Transverse colon (tissue), 4 donors: Measurements from ENCODE around the gene BCO2. TPM values are rescaled to one million over a fixed set of nuclear protein-coding genes. Genes with fewer than 3 reads are reported as not detected.

Source experiments
- DNase-seq: peaks from one replicate; pipeline ENCODE4 v3.0.0-alpha.2; 2019
- H3K27ac ChIP-seq, 4 donors: fragments of 200-600 bp; sonication (generic); 2 replicates each; pipeline ENCODE4 v1.5.1; 2016 to 2018; ENCODE audit warnings: inconsistent platforms in 4 of 4
- H3K27me3 ChIP-seq: fragments of 200-600 bp; sonication (generic); 2 replicates; pipeline ENCODE4 v1.5.1; 2017; ENCODE audit warnings: inconsistent platforms
- H3K36me3 ChIP-seq, 4 donors: fragments of 200-600 bp; sonication (generic); 2 replicates each; pipeline ENCODE4 v1.5.1; 2017 to 2019; ENCODE audit warnings: inconsistent platforms in 4 of 4
- H3K4me1 ChIP-seq, 4 donors: fragments of 200-600 bp; sonication (generic); 2 replicates each; pipeline ENCODE4 v1.5.1; 2017 to 2020; ENCODE audit warnings: inconsistent platforms in 4 of 4
- H3K4me3 ChIP-seq, 4 donors: fragments of 200-600 bp; sonication (generic); 1 replicate in 1 of 4; 2 replicates in 3 of 4; pipeline versions ENCODE4 v1.5.1 to v1.6.1; 2017 to 2019; ENCODE audit warnings: inconsistent platforms in 4 of 4
- H3K9me3 ChIP-seq, 2 donors: fragments of 200-600 bp; sonication (generic); 2 replicates each; pipeline ENCODE4 v1.5.1; 2017 to 2019; ENCODE audit warnings: inconsistent platforms in 2 of 2
- EP300 ChIP-seq: sonication (generic); formaldehyde crosslinking; IDR thresholded peaks from one replicate; pipeline ENCODE4 v1.6.1; 2017; ENCODE audit warnings: antibody characterized with exemption, low read depth
- POLR2A ChIP-seq: fragments of 450-650 bp; IDR thresholded peaks from one replicate; pipeline ENCODE4 v1.6.1; 2016; ENCODE audit warnings: antibody characterized with exemption, mild to moderate bottlenecking, moderate library complexity
- POLR2AphosphoS5 ChIP-seq, 3 donors: sonication (generic); formaldehyde crosslinking; IDR thresholded peaks; one replicate each; pipeline ENCODE4 v1.6.1; 2016; ENCODE audit warnings: antibody characterized with exemption in 3 of 3
- WGBS, 2 donors: methylation state at CpG; one replicate each; pipeline ENCODE4 v1.1.5; 2018; ENCODE audit warnings: low coverage in 1 of 2; 5-methylcytosine and 5-hydroxymethylcytosine counted together
- in situ Hi-C, 4 donors: fragments of 200-750 bp; cut with MboI; loops; one replicate each; pipeline versions ENCODE4 v1.15.0 to v1.15.1; 2017; ENCODE audit warnings: low sequenced_read_pairs in 3 of 4, low pct_ligation_motif_present in 1 of 4, low pct_unique_long_range_greater_than_20kb in 1 of 4
- intact Hi-C: fragments of 100-400 bp; cut with DNase I; formaldehyde crosslinking; loops from one replicate; pipeline ENCODE4 v1.15.1; 2023; ENCODE audit warnings: low total_unique reads
- total RNA-seq, 4 donors: library from RNA; depleted of rRNA; stranded (reverse); fragments of >200 nt; gene quantifications; one replicate each; pipeline ENCODE4 v1.1.0, GENCODE V29; 2016
- TF ChIP-seq, protein P1 (sequence below), 5 experiments: fragments of 200-600 bp in 3 of 5; fragments of 450-650 bp in 2 of 5; sonication (generic) in 3 of 5; IDR thresholded peaks; 1 replicate in 2 of 5; 2 replicates in 3 of 5; pipeline ENCODE4 v1.5.1; 2016 to 2017; ENCODE audit warnings: antibody characterized with exemption in 5 of 5, inconsistent platforms in 3 of 5, mild to moderate bottlenecking in 2 of 5, moderate library complexity in 1 of 5

The BCO2 gene
- total RNA-seq, 4 donors from 2014 or later: 2.8 to 12.1 (median 4.0) TPM

DNA sequence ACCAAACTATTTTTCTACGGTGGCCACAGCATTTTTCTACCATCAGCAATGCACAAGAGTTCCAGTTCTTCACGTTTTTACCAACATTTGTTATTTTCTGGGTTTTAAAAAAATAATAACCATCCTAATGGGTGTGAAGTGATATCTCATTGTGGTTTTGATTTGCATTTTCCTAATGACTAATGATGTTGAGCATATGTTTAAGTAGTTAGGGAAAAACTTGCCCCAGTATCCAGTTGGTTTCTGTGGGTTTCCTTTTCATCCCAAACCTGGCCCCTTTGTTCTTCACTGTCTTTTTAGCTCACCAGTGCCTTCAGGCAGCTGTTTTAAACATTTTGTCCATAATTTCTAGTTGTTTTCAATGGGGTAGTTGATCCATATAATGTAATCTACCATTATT lies 36.2 kb downstream of the BCO2 start:
- TF ChIP-seq POLR2A (no peak), POLR2AphosphoS5 (IDR thresholded peaks at IDR 0.05) (no peak)
- TF ChIP-seq, protein P1, sequence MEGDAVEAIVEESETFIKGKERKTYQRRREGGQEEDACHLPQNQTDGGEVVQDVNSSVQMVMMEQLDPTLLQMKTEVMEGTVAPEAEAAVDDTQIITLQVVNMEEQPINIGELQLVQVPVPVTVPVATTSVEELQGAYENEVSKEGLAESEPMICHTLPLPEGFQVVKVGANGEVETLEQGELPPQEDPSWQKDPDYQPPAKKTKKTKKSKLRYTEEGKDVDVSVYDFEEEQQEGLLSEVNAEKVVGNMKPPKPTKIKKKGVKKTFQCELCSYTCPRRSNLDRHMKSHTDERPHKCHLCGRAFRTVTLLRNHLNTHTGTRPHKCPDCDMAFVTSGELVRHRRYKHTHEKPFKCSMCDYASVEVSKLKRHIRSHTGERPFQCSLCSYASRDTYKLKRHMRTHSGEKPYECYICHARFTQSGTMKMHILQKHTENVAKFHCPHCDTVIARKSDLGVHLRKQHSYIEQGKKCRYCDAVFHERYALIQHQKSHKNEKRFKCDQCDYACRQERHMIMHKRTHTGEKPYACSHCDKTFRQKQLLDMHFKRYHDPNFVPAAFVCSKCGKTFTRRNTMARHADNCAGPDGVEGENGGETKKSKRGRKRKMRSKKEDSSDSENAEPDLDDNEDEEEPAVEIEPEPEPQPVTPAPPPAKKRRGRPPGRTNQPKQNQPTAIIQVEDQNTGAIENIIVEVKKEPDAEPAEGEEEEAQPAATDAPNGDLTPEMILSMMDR (IDR thresholded peaks at IDR 0.05): no peak
- no peaks in the 10 kb centered on the region for H3K9me3 ChIP-seq
- WGBS, 2 donors: 54 to 82% methylated on average over 2 of the region's 2 CpGs
- H3K27ac ChIP-seq: no peak overlapping the region
- no peaks in the 10 kb centered on the region for H3K4me1 ChIP-seq
- DNase-seq: no peak
- no peaks in the 10 kb centered on the region for H3K27me3 ChIP-seq
- H3K4me3 ChIP-seq: no peak overlapping the region
- intact Hi-C loops (no loop called here), in situ Hi-C loops (loop anchor here in 3 of 4 donors (25.0 kb wide), 2 partner anchors 351 to 1076 kb away; no protein-coding TSS in a partner anchor)
- no peaks in the 10 kb centered on the region for H3K36me3 ChIP-seq

GRCh38 chr11:112212290-112212689 lies 37.0 kb downstream of the BCO2 start:
- no peak for DNase-seq
- Histone ChIP-seq H3K4me1 (no peaks in the 10 kb centered on the region), H3K4me3 (no peak overlapping the region), H3K9me3 (no peaks in the 10 kb centered on the region), H3K27me3 (no peaks in the 10 kb centered on the region), H3K36me3 (no peaks in the 10 kb centered on the region), H3K27ac (no peak overlapping the region)
- intact Hi-C loops (no loop called here), in situ Hi-C loops (loop anchor here in 3 of 4 donors (25.0 kb wide), 2 partner anchors 350 to 1075 kb away; no protein-coding TSS in a partner anchor)
- WGBS, 2 donors: 94% methylated on average over 3 of the region's 3 CpGs; no CpG with 5 or more reads in 1 of the 2 donors
- TF ChIP-seq, protein P1 (IDR thresholded peaks at IDR 0.05): no peak
- TF ChIP-seq POLR2AphosphoS5 (IDR thresholded peaks at IDR 0.05) (no peak), EP300 (no peak), POLR2A (no peak)

DNA sequence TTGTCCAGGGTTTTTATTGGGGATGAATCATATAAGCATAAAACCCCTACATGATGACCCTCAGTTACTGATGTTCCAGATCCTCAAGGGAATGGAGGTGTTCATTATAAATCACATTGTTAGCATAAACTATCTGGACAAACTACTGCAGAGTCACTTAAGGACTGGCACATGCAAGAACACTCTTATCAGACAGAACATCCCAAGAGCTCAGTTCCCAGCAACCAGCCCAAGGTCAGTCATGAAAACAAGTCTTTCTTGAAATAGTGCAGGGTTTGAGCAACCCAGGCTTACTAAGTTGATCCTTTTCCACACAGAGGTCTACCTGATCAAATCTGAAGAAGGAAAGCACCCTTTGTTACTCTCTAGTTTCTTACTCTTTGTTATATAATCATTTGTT lies 37.4 kb downstream of the BCO2 start:
- no peak for TF ChIP-seq POLR2AphosphoS5 (IDR thresholded peaks at IDR 0.05)
- TF ChIP-seq EP300: no peak
- TF ChIP-seq, protein P1 (IDR thresholded peaks at IDR 0.05): no peak
- no peak for TF ChIP-seq POLR2A
- Histone ChIP-seq H3K4me3 (no peak overlapping the region), H3K27ac (no peak overlapping the region), H3K36me3 (no peaks in the 10 kb centered on the region), H3K4me1 (no peaks in the 10 kb centered on the region), H3K27me3 (no peaks in the 10 kb centered on the region), H3K9me3 (no peaks in the 10 kb centered on the region)
- DNase-seq: no peak
- in situ Hi-C loops (loop anchor here in 3 of 4 donors (25.0 kb wide), 2 partner anchors 350 to 1075 kb away; no protein-coding TSS in a partner anchor), intact Hi-C loops (no loop called here)

DNA sequence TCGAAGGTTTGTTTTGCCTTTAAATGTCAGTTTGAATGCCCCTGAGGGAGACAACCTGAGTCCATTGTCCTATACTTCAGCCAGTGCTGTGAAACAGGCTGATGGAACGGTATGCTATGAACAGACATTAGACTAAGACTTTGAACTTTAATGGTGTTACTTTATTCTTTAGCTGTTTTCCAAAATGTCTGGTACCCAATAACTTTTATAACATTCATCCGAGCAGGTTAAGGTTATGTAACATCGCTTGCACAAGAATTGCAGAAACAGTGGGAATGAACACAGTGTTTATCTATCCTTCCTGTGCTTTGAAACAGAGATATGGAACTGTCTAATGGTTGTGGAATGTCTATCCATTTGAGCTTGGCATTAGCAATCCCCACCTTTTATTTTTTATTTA lies 38.4 kb downstream of the BCO2 start:
- Histone ChIP-seq H3K36me3 (no peaks in the 10 kb centered on the region), H3K4me1 (no peaks in the 10 kb centered on the region), H3K27me3 (no peaks in the 10 kb centered on the region), H3K27ac (no peak overlapping the region), H3K9me3 (no peaks in the 10 kb centered on the region), H3K4me3 (no peak overlapping the region)
- in situ Hi-C loops: loop anchor here in 3 of 4 donors (25.0 kb wide), 2 partner anchors 349 to 1074 kb away; no protein-coding TSS in a partner anchor
- TF ChIP-seq POLR2AphosphoS5 (IDR thresholded peaks at IDR 0.05) (no peak), POLR2A (no peak), EP300 (no peak)
- TF ChIP-seq, protein P1 (IDR thresholded peaks at IDR 0.05): no peak
- WGBS, 2 donors: 90 to 100% methylated on average over 4 of the region's 4 CpGs
- DNase-seq: no peak
- intact Hi-C loops: no loop called here
